ENCODE results near the gene HIP1. TPM values are rescaled to one million over a fixed set of nuclear protein-coding genes. Genes with fewer than 3 reads are reported as not detected.
"Not testable (repeated sequence)": the region's sequence is repeated elsewhere in the genome, so short reads cannot be mapped to it uniquely, and the experiment has no call there.

The HIP1 gene
- total RNA-seq, 2 donors from 2014 or later, result 42.9 to 48.2 TPM

DNA sequence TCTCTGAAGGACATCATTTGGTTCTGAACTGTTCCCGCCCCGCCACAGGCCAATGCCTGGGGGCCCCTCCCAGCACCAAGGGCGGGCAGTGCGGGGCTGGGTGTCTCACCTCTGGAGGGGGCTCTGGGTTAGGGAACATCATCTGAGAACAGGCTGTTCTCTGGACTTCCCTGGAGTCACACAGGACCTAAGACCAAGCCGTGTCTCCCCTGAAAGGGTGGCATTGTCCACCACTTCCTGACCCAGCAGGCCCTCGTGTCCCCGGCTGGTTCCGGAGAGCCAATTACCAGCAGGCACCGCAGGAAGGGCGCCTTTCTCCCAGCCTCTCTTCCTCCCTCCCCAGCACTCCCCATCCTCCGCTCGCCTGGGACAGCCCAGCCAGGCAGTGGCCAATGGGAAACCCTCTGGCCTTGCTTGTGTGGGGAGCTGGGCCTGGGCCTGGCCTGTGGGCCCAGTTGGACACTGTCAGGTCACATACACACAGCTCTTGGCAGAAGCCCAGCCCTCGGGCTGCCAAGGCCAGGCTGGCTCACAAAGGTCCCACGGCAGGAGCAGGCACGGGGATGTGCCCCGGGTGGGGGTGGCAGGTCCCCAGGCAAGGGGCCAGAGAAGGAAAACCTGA lies 127.1 kb downstream of the HIP1 start:
- no peaks in the 10 kb centered on the region for H3K36me3 ChIP-seq
- ATAC-seq (ENCODE audit: insufficient number of reproducible peaks, low FRiP score, low read depth) (peak; percentile 75), DNase-seq (ENCODE audit: low spot score) (peak; percentile 72)
- peak overlapping the region; percentile 48 for H3K4me3 ChIP-seq
- no peaks in the 10 kb centered on the region for H3K9me3 ChIP-seq
- peak overlapping the region; percentile 73 to 75 for H3K27ac ChIP-seq
- H3K4me1 ChIP-seq (ENCODE audit: control insufficient read depth in 1 of 2, low read depth in 2 of 2), result peaks cover 0 to 15% of the 10 kb centered on the region in 2 donors
- TF ChIP-seq, protein P1, sequence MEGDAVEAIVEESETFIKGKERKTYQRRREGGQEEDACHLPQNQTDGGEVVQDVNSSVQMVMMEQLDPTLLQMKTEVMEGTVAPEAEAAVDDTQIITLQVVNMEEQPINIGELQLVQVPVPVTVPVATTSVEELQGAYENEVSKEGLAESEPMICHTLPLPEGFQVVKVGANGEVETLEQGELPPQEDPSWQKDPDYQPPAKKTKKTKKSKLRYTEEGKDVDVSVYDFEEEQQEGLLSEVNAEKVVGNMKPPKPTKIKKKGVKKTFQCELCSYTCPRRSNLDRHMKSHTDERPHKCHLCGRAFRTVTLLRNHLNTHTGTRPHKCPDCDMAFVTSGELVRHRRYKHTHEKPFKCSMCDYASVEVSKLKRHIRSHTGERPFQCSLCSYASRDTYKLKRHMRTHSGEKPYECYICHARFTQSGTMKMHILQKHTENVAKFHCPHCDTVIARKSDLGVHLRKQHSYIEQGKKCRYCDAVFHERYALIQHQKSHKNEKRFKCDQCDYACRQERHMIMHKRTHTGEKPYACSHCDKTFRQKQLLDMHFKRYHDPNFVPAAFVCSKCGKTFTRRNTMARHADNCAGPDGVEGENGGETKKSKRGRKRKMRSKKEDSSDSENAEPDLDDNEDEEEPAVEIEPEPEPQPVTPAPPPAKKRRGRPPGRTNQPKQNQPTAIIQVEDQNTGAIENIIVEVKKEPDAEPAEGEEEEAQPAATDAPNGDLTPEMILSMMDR (IDR thresholded peaks at IDR 0.05), result no peak
- H3K27me3 ChIP-seq (replicated peaks; ENCODE audit: insufficient read depth), result no peaks in the 10 kb centered on the region

DNA sequence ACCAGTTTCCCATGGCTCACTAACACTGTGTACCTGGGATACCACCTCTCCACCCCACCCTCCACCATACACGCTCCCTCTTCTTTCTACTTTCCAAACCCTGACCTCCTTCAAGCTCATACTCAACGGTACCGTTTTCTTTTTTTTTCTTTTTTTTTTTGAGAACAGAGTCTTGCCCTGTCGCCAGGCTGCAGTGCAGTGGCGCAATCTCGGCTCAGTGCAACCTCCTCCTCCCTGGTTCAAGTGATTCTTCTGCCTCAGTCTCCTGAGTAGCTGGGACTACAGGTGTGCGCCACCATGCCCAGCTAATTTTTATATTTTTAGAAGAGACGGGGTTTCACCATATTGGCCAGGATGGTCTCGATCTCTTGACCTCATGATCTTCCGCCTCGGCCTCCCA lies 129.3 kb downstream of the HIP1 start:
- not testable (repeated sequence) for H3K9me3 ChIP-seq; H3K27me3 ChIP-seq (replicated peaks; ENCODE audit: insufficient read depth); ATAC-seq (ENCODE audit: insufficient number of reproducible peaks, low FRiP score, low read depth); H3K27ac ChIP-seq; H3K36me3 ChIP-seq; H3K4me3 ChIP-seq; DNase-seq (ENCODE audit: low spot score)
- peaks cover 0 to 15% of the 10 kb centered on the region in 2 donors for H3K4me1 ChIP-seq (ENCODE audit: control insufficient read depth in 1 of 2, low read depth in 2 of 2)

DNA sequence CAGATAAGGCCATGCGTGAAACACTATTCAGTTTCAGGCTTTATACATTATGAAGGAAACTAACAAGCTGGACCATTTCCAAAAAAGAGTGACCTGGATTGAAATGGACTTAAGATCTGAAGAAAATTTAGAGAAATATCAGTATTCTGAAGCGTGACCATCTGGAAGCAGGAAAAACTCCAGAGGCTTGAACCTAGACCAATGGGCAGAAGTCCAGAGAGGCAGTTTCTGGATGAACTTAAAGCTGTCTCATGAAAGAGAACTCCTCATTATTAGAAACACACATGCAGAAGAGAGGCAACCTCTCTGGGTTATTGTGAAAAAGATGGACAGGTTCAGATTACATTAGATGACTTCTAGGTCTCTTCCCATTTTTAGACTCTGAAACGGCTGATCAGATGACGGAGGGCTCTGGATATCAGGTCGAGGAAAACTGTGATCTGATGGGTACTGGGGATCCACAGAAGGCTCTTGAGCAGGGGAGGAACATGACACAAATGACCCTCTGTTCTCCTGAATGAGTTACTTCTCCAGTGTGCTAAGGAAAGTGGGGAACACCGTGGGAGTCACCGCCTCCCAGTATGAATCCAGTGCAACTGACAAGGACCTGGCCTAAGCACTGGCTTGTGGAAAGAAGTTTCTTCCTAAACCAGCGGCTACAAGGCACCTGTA lies 130.2 kb downstream of the HIP1 start:
- no peaks in the 10 kb centered on the region for H3K27me3 ChIP-seq (replicated peaks; ENCODE audit: insufficient read depth)
- H3K9me3 ChIP-seq, result no peaks in the 10 kb centered on the region
- ATAC-seq (ENCODE audit: insufficient number of reproducible peaks, low FRiP score, low read depth) (no peak), DNase-seq (ENCODE audit: low spot score) (no peak)
- H3K36me3 ChIP-seq, result no peaks in the 10 kb centered on the region
- no peak overlapping the region for H3K27ac ChIP-seq
- H3K4me3 ChIP-seq, result no peak overlapping the region
- TF ChIP-seq, protein P1 (IDR thresholded peaks at IDR 0.05), result no peak
- peaks cover 0 to 15% of the 10 kb centered on the region in 2 donors for H3K4me1 ChIP-seq (ENCODE audit: control insufficient read depth in 1 of 2, low read depth in 2 of 2)

DNA sequence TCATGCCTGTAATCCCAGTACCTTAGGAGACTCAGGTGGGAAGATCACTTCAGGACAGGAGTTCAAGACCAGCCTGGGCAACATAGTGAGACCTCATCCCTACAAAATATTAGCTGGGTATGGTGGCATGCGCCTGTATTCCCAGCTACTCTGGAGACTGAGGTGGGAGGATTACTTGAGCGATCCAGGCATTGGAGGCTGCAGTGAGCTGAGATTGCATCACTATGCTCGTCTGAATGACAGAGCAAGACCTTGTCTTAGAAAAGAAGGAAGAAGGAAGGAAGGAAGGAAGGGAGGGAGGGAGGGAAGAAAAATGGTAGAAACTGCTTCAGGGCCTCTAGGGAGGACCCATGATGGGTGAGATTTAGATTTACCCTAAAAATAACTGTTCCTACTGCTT lies 134.3 kb downstream of the HIP1 start:
- Histone ChIP-seq H3K4me1 (ENCODE audit: control insufficient read depth in 1 of 2, low read depth in 2 of 2) (peaks cover 2 to 6% of the 10 kb centered on the region in 2 donors), H3K27ac (no peak overlapping the region), H3K4me3 (no peak overlapping the region), H3K36me3 (no peaks in the 10 kb centered on the region), H3K27me3 (replicated peaks; ENCODE audit: insufficient read depth) (no peaks in the 10 kb centered on the region), H3K9me3 (no peaks in the 10 kb centered on the region)
- ATAC-seq (ENCODE audit: insufficient number of reproducible peaks, low FRiP score, low read depth), result no peak
- DNase-seq (ENCODE audit: low spot score), result no peak
- TF ChIP-seq, protein P1 (IDR thresholded peaks at IDR 0.05), result no peak

DNA sequence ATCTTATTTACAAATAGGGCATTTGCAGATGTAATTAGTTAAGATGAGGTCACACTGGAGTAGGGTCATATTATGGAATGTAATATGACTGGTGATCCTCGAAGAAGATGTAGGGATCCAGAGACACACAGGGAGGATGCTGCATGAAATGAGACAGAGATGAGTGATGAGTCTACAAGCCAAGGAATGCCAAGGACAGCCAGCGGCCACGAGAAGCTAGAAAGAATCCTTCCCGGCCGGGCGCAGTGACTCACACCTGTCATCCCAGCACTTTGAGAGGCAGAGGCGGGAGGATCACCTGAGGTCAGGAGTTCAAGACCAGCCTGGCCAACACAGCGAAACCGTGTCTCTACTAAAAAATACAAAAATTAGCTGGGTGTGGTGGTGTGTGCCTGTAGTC lies 135.9 kb downstream of the HIP1 start:
- not testable (repeated sequence) for DNase-seq (ENCODE audit: low spot score); H3K27ac ChIP-seq; H3K27me3 ChIP-seq (replicated peaks; ENCODE audit: insufficient read depth); H3K9me3 ChIP-seq; H3K36me3 ChIP-seq; H3K4me3 ChIP-seq; ATAC-seq (ENCODE audit: insufficient number of reproducible peaks, low FRiP score, low read depth)
- H3K4me1 ChIP-seq (ENCODE audit: control insufficient read depth in 1 of 2, low read depth in 2 of 2), result peaks cover 7 to 13% of the 10 kb centered on the region in 2 donors

DNA sequence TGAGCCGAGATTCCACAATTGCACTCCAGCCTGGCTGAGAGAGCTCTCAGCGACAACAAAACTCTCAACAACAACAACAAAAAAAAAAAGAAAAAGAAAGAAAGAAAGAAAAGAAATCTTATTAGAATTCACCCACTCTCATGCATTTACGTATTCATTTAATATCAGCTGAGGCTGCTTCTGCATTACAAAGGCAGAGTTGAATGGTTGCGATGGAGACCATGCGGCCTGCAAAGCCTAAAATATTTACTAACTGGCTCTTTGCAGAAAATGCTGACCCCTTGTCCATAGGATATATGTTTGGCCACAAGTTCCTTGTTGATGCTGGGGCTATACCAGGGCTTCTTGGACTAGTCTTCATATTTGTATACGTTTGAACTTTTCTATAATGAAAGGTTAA lies 137.2 kb downstream of the HIP1 start:
- Histone ChIP-seq H3K9me3 (no peaks in the 10 kb centered on the region), H3K4me3 (no peak overlapping the region), H3K27ac (no peak overlapping the region), H3K36me3 (peaks cover 6% of the 10 kb centered on the region), H3K27me3 (replicated peaks; ENCODE audit: insufficient read depth) (no peaks in the 10 kb centered on the region), H3K4me1 (ENCODE audit: control insufficient read depth in 1 of 2, low read depth in 2 of 2) (peaks cover 7 to 13% of the 10 kb centered on the region in 2 donors)
- ATAC-seq (ENCODE audit: insufficient number of reproducible peaks, low FRiP score, low read depth) (no peak), DNase-seq (ENCODE audit: low spot score) (no peak)
- TF ChIP-seq, protein P1 (IDR thresholded peaks at IDR 0.05), result no peak

DNA sequence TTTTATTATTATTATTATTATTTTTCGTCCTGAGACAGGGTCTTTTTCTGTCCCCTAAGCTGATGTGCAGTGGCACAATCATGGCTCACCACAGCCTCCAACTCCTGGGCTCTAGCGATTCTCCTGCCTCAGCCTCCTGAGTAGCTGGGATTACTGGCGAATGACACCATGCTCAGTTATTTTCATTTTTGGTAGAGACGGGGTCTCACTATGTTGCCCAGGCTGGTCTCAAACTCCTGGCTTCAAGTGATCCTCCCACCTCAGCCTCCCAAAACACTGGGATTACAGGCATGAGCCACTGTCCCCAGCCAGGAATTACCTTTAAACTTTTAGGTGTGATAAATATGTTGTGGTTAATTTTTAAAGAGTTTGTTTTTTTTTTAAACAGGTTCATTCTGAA lies 138.0 kb downstream of the HIP1 start:
- not testable (repeated sequence) for H3K4me3 ChIP-seq; H3K27me3 ChIP-seq (replicated peaks; ENCODE audit: insufficient read depth); H3K36me3 ChIP-seq; DNase-seq (ENCODE audit: low spot score); ATAC-seq (ENCODE audit: insufficient number of reproducible peaks, low FRiP score, low read depth); H3K27ac ChIP-seq; H3K9me3 ChIP-seq
- peaks cover 7 to 13% of the 10 kb centered on the region in 2 donors for H3K4me1 ChIP-seq (ENCODE audit: control insufficient read depth in 1 of 2, low read depth in 2 of 2)

Data from thoracic aorta (tissue), 2 donors.